ENCODE data around the gene TPCN2. TPM values are rescaled to one million over a fixed set of nuclear protein-coding genes. Genes with fewer than 3 reads are reported as not detected.

TPCN2 gene
- polyA plus RNA-seq, 4 donors, result 13.8 to 17.1 (median 16.1) TPM

GRCh38 chr11:69107413-69107812 is 58.7 kb downstream of the TPCN2 start:
- DNase-seq (ENCODE audit: low read depth in 4 of 4, low spot score in 3 of 4), result no peak

GRCh38 chr11:69108030-69108429 is 59.3 kb downstream of the TPCN2 start:
- no peak for DNase-seq (ENCODE audit: low read depth in 4 of 4, low spot score in 3 of 4)

GRCh38 chr11:69108559-69108958 is 59.8 kb downstream of the TPCN2 start:
- DNase-seq (ENCODE audit: low read depth in 4 of 4, low spot score in 3 of 4), result no peak

GRCh38 chr11:69109101-69109500 is 60.4 kb downstream of the TPCN2 start:
- no peak for DNase-seq (ENCODE audit: low read depth in 4 of 4, low spot score in 3 of 4)

- no peak for DNase-seq (ENCODE audit: low read depth in 4 of 4, low spot score in 3 of 4)
These were observed 61.7 kb downstream of the TPCN2 start for GRCh38 chr11:69110451-69110850.

- no peak for DNase-seq (ENCODE audit: low read depth in 4 of 4, low spot score in 3 of 4)
These were observed 63.2 kb downstream of the TPCN2 start for GRCh38 chr11:69111624-69112542.

- DNase-seq (ENCODE audit: low read depth in 4 of 4, low spot score in 3 of 4), result no peak
These were observed 64.5 kb downstream of the TPCN2 start for GRCh38 chr11:69113226-69113625.

- DNase-seq (ENCODE audit: low read depth in 4 of 4, low spot score in 3 of 4), result no peak
These were observed 65.1 kb downstream of the TPCN2 start for GRCh38 chr11:69113646-69114340.

- DNase-seq (ENCODE audit: low read depth in 4 of 4, low spot score in 3 of 4), result no peak
These were observed 65.6 kb downstream of the TPCN2 start for GRCh38 chr11:69114362-69114761.

GRCh38 chr11:69114811-69115523 is 66.2 kb downstream of the TPCN2 start:
- DNase-seq (ENCODE audit: low read depth in 4 of 4, low spot score in 3 of 4), result no peak

GRCh38 chr11:69115586-69116560 is 67.1 kb downstream of the TPCN2 start:
- DNase-seq (ENCODE audit: low read depth in 4 of 4, low spot score in 3 of 4), result no peak

GRCh38 chr11:69116671-69117070 is 67.9 kb downstream of the TPCN2 start:
- DNase-seq (ENCODE audit: low read depth in 4 of 4, low spot score in 3 of 4), result no peak

GRCh38 chr11:69119190-69119589 is 70.5 kb downstream of the TPCN2 start:
- no peak for DNase-seq (ENCODE audit: low read depth in 4 of 4, low spot score in 3 of 4)

- no peak for DNase-seq (ENCODE audit: low read depth in 4 of 4, low spot score in 3 of 4)
These were observed 71.6 kb downstream of the TPCN2 start for GRCh38 chr11:69120096-69120875.

GRCh38 chr11:69121021-69121420 is 72.3 kb downstream of the TPCN2 start:
- no peak for DNase-seq (ENCODE audit: low read depth in 4 of 4, low spot score in 3 of 4)

- DNase-seq (ENCODE audit: low read depth in 4 of 4, low spot score in 3 of 4), result no peak
These were observed 73.0 kb downstream of the TPCN2 start for GRCh38 chr11:69121621-69122325.

- DNase-seq (ENCODE audit: low read depth in 4 of 4, low spot score in 3 of 4), result no peak
These were observed 73.5 kb downstream of the TPCN2 start for GRCh38 chr11:69122326-69122629.

- DNase-seq (ENCODE audit: low read depth in 4 of 4, low spot score in 3 of 4), result no peak
These were observed 74.1 kb downstream of the TPCN2 start for GRCh38 chr11:69122630-69123431.
